ENCODE measurements around the gene UPP2. TPM values are rescaled to one million over a fixed set of nuclear protein-coding genes. Genes with fewer than 3 reads are reported as not detected.

Gene UPP2
- not detected in 2 replicates for total RNA-seq

GRCh38 chr2:158101384-158101926, at the start of gene UPP2:
UPP2 (plus strand) TSS chr2:158101876; CDS start chr2:158102064, 188 bp downstream.

Other genes starting within 250 kb of the UPP2 start
- gene ACVR1, start 225.5 kb upstream of the UPP2 start, total RNA-seq: 16.3 and 17.9 TPM in 2 replicates